Activated naive CD8-positive, alpha-beta T cell (primary cell): ENCODE measurements around the gene BTBD6.

Source experiments
- H3K27ac Mint-ChIP-seq: one replicate; pipeline ENCODE4 v1.8.0; 2021; ENCODE audit warnings: mixed read lengths
- H3K27me3 Mint-ChIP-seq: one replicate; pipeline ENCODE4 v1.8.0; 2021; ENCODE audit warnings: mixed read lengths
- H3K36me3 Mint-ChIP-seq: one replicate; pipeline ENCODE4 v1.8.0; 2021; ENCODE audit warnings: mixed read lengths
- H3K4me1 Mint-ChIP-seq: one replicate; pipeline ENCODE4 v1.8.0; 2021; ENCODE audit warnings: low read depth, mixed read lengths
- H3K4me3 Mint-ChIP-seq: one replicate; pipeline ENCODE4 v1.8.0; 2021; ENCODE audit warnings: mild to moderate bottlenecking, mixed read lengths
- H3K9me3 Mint-ChIP-seq: one replicate; pipeline ENCODE4 v1.8.0; 2021; ENCODE audit warnings: low read depth, mixed read lengths

The BTBD6 gene

DNA sequence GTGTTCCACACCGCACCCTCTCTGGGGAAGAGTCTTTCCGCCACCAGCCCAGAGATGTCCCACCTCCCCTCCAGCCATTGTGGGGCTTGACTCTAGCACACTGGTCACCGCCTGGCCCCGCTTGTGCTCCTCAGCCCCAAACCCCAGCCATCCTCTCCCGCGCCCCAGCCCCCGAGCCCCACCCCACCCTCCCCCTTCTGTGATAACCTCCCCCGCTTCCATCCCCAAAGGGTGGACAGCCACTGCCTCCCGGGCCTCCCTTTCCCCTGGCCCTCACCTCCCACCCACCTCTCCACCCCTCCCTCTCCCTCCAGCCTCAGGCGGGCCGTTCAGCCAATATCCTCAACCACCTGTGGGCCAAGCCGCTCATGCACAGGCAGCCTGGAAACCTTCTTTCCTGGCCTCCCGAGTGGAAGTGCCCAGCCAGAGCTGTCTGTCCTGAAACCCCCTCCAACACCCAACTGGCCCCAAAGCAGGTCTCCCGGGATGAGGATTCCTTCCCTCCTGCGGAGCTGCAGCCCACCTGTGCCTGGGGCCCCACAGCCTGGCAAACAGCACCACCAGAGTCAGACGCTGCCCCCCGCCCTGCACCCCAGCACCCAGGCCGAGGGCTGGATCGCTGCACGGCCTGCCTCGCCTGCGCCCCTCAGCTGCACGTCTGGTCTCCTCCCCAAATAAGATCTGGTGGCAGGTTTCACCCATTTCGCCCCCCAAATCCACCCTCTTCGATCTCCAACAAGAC is 40.2 kb upstream of the BTBD6 start:
- no peaks in the 10 kb centered on the region for H3K27me3 Mint-ChIP-seq
- no peaks in the 10 kb centered on the region for H3K9me3 Mint-ChIP-seq
- H3K36me3 Mint-ChIP-seq = no peaks in the 10 kb centered on the region
- H3K4me1 Mint-ChIP-seq = no peaks in the 10 kb centered on the region
- H3K27ac Mint-ChIP-seq = no peak overlapping the region
- no peak overlapping the region for H3K4me3 Mint-ChIP-seq

DNA sequence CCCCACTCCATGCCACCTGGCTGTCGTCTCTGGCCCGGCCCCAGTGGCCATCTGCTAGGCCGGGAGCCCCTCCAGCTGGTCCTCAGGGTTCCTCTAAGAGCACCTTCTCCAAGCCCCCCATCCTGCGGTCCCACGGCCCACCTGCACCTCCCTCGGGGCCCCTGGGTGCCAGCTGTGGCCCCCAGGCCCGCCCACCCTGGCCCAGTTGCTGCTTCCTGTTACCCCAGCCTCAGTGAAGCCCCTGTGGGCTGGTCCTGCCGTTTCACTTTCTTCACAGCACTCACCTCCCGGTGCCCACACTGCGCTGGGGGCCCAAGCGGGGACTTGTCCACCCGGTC is 39.6 kb upstream of the BTBD6 start:
- H3K36me3 Mint-ChIP-seq = no peaks in the 10 kb centered on the region
- no peak overlapping the region for H3K4me3 Mint-ChIP-seq
- H3K27ac Mint-ChIP-seq = no peak overlapping the region

DNA sequence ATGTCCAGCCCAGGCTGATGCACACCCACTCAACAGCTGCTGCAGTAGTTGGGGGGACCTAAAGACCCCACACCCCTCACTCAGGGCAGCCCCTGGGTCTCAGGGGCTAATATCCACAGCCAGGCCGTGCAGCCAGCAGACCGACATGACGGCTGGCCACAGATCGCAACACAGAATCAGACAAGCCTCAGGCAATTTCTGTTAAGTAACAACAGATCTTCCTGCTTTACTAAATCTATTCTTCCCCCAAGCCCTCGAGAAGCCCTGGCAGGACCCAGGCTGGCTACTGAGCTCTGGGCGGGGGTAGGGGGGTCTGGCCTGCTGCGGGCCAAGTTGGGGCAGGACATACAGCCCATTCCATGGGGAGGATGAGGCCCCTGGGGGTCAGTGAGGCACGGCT is 39.2 kb upstream of the BTBD6 start:
- Mint-ChIP-seq H3K9me3 (no peaks in the 10 kb centered on the region), H3K4me1 (no peaks in the 10 kb centered on the region), H3K36me3 (no peaks in the 10 kb centered on the region), H3K27ac (no peak overlapping the region), H3K27me3 (no peaks in the 10 kb centered on the region), H3K4me3 (no peak overlapping the region)

More for the DNA sequence above, 39.6 kb upstream of the BTBD6 start:
- no peaks in the 10 kb centered on the region for H3K9me3 Mint-ChIP-seq
- no peaks in the 10 kb centered on the region for H3K27me3 Mint-ChIP-seq
- H3K4me1 Mint-ChIP-seq = no peaks in the 10 kb centered on the region

- Mint-ChIP-seq H3K4me3 (no peak overlapping the region), H3K27ac (no peak overlapping the region), H3K27me3 (no peaks in the 10 kb centered on the region), H3K36me3 (no peaks in the 10 kb centered on the region), H3K9me3 (no peaks in the 10 kb centered on the region), H3K4me1 (no peaks in the 10 kb centered on the region)
These were observed 38.7 kb upstream of the BTBD6 start for GRCh38 chr14:105209646-105210045.

DNA sequence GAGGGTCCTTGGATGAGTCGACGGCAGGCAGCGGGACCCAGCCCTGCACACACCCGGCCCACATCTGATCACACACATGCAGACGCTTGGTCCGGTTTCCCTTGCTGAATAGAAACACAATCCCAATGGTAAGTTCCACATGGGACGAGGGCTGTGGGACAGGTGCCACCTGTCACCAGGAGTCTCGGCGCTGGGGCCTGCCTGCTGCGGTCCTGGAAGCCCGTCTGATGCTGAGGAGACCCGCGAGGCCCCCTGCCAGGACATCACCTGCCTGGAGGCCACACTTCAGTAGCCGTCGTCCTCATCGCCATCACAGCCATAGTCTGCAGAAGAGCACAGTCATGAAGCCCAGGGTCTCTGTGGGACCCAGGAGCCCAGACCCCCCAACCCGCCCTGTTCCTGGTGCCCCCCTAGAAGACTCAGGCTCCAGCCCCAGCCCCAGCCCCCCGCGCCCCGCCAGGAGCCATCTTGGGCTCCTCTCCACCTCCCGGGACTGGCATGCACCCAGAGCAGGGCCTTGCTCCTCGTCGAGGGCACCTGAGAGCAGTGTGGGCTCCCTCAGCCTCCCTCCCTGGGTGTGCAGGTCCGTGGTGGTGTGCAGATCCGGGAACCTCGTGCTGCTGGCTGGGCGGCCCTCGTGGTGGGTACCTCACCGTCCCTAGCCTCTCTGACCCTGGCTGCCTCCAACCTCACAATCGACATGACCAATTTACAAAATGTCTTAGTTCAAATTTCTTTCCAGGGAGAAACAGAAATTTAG is 37.9 kb upstream of the BTBD6 start:
- no peaks in the 10 kb centered on the region for H3K9me3 Mint-ChIP-seq
- H3K27ac Mint-ChIP-seq = no peak overlapping the region
- H3K36me3 Mint-ChIP-seq = peaks cover 5% of the 10 kb centered on the region
- H3K4me3 Mint-ChIP-seq = no peak overlapping the region
- no peaks in the 10 kb centered on the region for H3K27me3 Mint-ChIP-seq
- H3K4me1 Mint-ChIP-seq = no peaks in the 10 kb centered on the region

DNA sequence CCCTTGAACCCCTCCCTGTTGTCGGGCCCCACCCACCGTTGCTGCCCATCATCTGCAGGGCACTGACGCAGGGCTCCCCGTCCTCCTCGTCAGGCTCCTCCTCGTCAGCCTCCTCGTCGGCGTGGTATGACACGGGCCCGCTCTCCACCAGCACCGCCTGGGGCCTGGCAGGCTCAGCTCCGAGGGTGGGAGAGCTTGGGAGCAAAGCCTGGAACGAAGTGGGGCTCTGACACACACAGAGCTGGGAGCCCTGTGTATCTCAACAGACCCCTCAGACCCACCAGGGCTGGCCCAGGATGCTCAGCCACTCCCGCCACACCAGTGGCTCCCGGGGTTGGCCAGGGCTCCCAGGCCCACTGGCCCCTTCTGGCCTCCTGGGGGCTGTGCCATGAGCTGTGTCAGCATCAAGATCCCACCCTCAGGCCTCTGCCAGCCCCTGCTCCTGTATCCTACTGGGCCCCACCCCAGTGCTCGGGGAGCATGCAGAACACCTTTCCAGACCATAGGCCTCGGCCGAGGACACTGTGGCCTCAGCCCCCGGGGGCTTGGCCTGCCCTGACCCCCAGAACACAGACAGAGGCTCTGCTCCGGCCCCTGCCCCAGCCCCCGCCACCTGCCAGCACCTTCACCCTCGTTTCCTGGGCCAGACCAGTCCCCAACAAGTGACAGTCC is 37.1 kb upstream of the BTBD6 start:
- Mint-ChIP-seq H3K36me3 (peaks cover 5% of the 10 kb centered on the region), H3K4me1 (no peaks in the 10 kb centered on the region), H3K27me3 (no peaks in the 10 kb centered on the region), H3K9me3 (no peaks in the 10 kb centered on the region), H3K4me3 (no peak overlapping the region), H3K27ac (no peak overlapping the region)

DNA sequence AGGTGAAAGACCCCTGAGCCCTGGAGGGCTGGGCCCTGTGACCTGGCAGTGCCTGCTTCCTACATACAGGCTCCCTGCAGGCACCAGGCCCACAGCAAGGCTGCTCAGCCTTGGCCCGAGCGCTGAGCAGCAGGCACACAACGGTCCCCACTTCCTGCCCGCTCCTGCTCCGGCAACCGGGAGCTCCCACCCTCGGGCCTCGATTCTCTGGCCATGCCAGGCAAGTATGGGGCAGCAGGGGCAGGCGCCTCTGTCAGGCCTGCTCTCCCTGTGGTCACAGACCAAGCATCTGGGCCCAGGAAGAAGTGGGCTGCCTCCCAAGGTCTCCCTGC is 36.6 kb upstream of the BTBD6 start:
- no peaks in the 10 kb centered on the region for H3K4me1 Mint-ChIP-seq
- H3K36me3 Mint-ChIP-seq = peaks cover 5% of the 10 kb centered on the region
- H3K4me3 Mint-ChIP-seq = no peak overlapping the region
- no peaks in the 10 kb centered on the region for H3K27me3 Mint-ChIP-seq
- H3K9me3 Mint-ChIP-seq = no peaks in the 10 kb centered on the region
- H3K27ac Mint-ChIP-seq = no peak overlapping the region

DNA sequence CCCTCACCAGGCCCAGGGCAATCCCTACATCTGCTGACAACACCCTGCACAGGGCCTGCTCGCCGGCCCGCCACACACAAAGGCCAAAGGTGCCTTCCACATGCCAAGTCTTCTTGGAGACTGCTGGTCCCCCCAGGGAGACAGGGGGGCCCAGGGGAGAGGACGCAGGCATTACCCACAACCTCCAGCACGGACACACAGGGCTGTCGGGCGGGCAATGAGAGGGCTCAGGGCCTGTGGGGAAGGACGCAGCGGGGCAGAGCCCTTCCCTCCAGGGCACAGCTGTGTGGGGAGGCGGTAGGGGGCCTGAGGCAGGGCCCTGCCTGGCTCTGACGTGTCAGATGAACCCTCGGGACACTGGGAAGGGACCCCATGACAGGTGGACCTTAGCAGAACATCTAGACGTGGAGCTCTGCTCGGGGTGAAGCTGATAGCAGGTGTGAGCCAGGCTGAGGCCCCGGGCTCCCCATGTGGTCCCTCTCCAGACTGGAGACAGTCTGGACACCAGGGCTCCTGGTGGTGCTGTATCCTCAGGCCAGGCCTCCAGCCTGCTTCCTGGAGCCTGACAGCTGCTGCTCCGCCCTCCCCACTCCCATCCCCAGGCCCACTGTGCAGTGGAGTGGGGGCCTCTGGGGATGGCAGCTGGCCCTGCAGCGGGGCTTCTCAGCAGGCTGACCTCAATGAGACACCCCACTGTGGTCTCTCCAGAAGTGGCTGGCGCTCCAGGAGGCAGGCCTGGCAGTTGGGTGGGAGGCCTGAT is 35.6 kb upstream of the BTBD6 start:
- Mint-ChIP-seq H3K9me3 (no peaks in the 10 kb centered on the region), H3K27ac (no peak overlapping the region), H3K27me3 (no peaks in the 10 kb centered on the region), H3K4me3 (no peak overlapping the region), H3K36me3 (peaks cover 5% of the 10 kb centered on the region), H3K4me1 (no peaks in the 10 kb centered on the region)

GRCh38 chr14:105213361-105213760 is 35.0 kb upstream of the BTBD6 start:
- no peaks in the 10 kb centered on the region for H3K4me1 Mint-ChIP-seq
- no peak overlapping the region for H3K4me3 Mint-ChIP-seq
- no peaks in the 10 kb centered on the region for H3K9me3 Mint-ChIP-seq
- no peak overlapping the region for H3K27ac Mint-ChIP-seq
- H3K27me3 Mint-ChIP-seq = no peaks in the 10 kb centered on the region
- H3K36me3 Mint-ChIP-seq = peaks cover 5% of the 10 kb centered on the region

- H3K9me3 Mint-ChIP-seq = no peaks in the 10 kb centered on the region
- peaks cover 5% of the 10 kb centered on the region for H3K36me3 Mint-ChIP-seq
- no peaks in the 10 kb centered on the region for H3K27me3 Mint-ChIP-seq
- H3K27ac Mint-ChIP-seq = no peak overlapping the region
- H3K4me3 Mint-ChIP-seq = no peak overlapping the region
- no peaks in the 10 kb centered on the region for H3K4me1 Mint-ChIP-seq
These were observed 33.9 kb upstream of the BTBD6 start for GRCh38 chr14:105214324-105214915.

- Mint-ChIP-seq H3K4me1 (no peaks in the 10 kb centered on the region), H3K9me3 (no peaks in the 10 kb centered on the region), H3K36me3 (peaks cover 5% of the 10 kb centered on the region), H3K27me3 (no peaks in the 10 kb centered on the region), H3K4me3 (no peak overlapping the region), H3K27ac (no peak overlapping the region)
These were observed 32.7 kb upstream of the BTBD6 start for GRCh38 chr14:105215602-105216001.

GRCh38 chr14:105216490-105217247 is 31.7 kb upstream of the BTBD6 start:
- Mint-ChIP-seq H3K36me3 (peaks cover 5% of the 10 kb centered on the region), H3K9me3 (no peaks in the 10 kb centered on the region), H3K4me3 (no peak overlapping the region), H3K27ac (no peak overlapping the region), H3K4me1 (no peaks in the 10 kb centered on the region), H3K27me3 (no peaks in the 10 kb centered on the region)

GRCh38 chr14:105217774-105218173 is 30.6 kb upstream of the BTBD6 start:
- peaks cover 5% of the 10 kb centered on the region for H3K36me3 Mint-ChIP-seq
- no peaks in the 10 kb centered on the region for H3K27me3 Mint-ChIP-seq
- H3K27ac Mint-ChIP-seq = no peak overlapping the region
- H3K4me3 Mint-ChIP-seq = no peak overlapping the region
- no peaks in the 10 kb centered on the region for H3K4me1 Mint-ChIP-seq
- no peaks in the 10 kb centered on the region for H3K9me3 Mint-ChIP-seq

DNA sequence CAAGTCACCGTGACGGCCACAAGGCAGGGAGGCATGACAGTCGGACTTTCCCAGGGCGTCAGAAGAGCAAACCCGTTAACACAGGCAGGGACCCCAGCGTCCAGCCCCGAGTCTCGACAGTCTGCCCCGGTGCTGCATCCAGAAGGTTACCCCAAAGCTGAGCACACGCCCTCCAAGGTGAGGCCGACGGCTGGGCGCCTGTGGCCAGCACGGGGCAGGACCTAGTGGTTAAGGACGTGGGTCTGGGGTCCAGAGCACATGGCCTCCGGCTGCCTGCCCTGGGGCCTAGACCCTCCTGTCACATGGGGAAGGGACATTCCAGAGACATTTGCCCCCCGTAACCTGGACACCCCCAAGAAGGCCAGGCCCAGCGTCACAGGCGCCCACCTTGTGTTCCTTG is 29.7 kb upstream of the BTBD6 start:
- Mint-ChIP-seq H3K9me3 (no peaks in the 10 kb centered on the region), H3K36me3 (peaks cover 8% of the 10 kb centered on the region), H3K27ac (no peak overlapping the region), H3K4me1 (no peaks in the 10 kb centered on the region), H3K4me3 (no peak overlapping the region), H3K27me3 (no peaks in the 10 kb centered on the region)
